HG03442 (cell line): Measurements from ENCODE around the gene SKI.

Experiments used
- ATAC-seq: cut with Tn5 transposase; IDR thresholded peaks from one replicate; pipeline ENCODE4 v1.9.1; 2021; ENCODE audit warnings: mild to moderate bottlenecking, moderate library complexity; ENCODE audit not compliant: unreplicated experiment

The SKI gene

DNA sequence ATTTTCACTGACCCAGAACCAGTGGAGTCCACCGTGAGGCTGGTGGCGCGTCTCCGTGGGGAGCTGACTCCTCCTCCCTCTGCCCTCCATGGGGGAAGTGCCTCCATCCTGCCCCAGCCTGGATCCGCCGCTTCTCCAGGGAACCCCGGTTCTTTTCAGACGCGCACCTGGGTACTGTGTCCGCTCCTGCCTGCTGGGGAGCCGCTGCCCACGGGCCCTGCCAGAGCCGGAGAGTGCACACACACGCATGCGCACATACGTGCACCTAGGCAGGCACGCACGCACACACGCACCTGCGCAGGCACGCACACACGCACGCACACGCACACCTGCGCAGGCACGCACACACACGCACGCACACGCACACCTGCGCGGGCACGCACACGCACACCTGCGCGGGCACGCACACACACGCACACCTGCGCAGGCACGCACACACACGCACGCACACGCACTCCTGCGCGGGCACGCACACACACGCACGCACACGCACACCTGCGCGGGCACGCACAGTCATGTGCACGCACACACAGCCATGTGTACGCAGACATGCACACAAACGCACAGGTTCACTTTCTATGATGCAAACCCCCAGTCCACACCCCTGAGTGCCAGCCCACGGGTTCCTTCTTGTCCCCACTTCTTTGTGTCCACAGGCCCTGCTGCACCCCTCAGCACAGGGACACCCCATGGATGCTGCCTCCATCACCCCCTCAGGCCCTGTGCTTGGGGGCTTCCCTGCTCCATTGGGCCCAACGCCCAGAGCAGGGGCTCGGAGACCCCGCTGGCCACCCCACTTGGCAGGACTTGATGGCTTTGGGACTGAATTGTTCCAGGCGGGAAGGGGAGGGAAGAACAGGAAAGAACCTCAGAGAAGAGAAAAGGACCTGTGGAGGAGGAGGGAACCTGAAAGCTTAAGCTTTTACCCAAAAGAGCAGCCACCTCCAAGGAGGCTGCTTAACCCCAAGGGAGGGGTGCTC, 120.5 kb downstream of the SKI start:
- no peak for ATAC-seq

GRCh38 chr1:2349806-2350205, 121.7 kb downstream of the SKI start:
- ATAC-seq = no peak

DNA sequence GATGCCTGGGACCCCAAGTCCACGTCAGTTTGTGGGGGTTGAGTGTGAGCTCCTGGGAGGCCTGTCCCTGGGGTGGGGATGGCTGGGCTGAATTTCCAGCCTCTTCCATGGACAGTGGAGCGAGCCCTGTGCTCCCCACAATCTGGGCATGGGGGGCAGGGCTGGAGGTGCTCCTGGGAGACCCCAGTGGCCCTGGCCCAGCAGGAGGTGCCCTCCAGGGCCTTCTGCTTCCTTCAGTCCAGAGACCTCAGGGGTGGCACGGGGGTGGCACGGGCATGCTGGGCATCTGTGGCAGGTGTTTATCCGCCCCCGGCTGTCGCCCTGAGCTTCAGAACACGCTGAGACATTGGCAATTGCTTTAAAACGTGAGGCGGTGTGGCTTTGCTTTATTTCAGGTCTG, 122.4 kb downstream of the SKI start:
- ATAC-seq = no peak

- ATAC-seq = no peak
Observed at GRCh38 chr1:2350911-2351655, 123.0 kb downstream of the SKI start.

DNA sequence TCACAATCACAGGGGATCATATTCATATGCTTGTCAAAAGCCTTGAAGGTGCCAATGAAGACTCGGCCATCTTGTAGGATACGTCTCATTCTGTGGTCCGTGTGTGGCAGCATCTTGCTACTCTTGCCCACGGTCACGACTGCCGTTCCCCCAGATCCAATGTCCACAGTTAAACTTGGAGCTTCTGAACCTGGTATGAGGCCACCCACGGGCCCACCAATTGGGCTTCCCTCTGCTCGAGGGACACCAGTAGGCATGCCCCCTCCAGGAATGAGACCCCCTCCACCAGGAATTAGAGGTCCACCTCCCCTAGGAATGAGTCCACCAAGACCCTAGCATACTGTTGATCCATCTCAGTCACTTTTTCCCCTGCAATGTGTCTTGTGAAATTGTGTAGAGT, 123.6 kb downstream of the SKI start:
- ATAC-seq = no peak

DNA sequence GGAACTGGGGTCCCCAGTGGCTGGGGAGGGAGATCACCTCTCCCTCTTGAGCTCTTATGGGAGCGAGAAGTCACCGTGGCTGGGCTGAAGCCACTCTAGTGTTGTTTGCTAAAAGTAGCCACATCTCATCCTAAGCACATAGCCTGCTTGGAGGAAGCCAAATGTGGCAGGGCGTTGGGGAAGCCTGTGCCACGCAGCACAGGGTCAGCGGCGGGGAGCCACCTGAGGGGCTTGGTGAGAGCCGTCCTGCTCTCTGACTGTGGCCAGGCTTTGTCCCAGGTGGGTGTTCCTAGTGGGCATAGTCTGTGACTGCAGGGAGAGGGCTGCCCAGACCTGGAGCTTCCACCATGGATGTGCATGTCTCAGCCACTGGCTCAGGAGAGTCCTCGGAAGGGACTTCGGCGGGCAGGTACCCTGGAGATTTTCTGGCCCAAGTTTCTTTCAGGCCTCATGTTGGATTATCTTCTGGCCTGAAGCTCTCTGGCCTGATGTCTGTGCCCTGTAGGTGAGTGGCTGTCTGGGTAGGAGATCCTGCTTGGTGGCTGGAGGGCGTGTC, 124.3 kb downstream of the SKI start:
- ATAC-seq = no peak

DNA sequence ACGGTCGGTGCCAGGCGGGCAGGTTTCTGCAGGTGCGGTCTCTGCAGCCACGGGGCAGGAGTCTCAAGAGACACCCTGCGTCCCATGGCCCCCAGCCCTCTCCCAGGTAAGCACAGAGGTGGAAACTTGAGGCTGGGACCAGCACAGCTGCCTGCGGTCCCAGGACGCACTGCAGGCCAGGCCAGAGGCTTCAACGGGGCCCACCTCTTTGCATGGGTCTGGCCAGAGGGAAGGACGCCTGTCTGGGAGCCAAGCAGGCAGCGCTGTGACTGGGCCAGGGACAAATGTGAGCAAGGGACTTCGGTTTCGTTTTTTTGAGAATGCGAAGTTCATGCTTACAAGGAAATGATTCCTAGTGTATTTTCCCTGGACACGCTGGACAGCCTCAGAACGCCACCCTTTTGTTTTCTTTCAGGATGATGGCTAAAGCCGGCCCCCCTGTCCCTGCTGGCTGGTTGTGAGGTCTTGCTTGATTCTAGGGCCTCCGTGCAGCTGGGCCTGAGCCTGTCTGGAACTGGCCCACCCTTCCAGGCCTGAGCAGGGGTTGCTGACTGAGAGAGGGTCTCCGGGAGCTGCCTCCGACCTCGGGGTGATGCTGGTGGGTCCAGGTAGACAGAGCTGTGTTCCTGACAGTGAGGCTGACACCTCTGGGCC, 124.9 kb downstream of the SKI start:
- ATAC-seq = no peak

DNA sequence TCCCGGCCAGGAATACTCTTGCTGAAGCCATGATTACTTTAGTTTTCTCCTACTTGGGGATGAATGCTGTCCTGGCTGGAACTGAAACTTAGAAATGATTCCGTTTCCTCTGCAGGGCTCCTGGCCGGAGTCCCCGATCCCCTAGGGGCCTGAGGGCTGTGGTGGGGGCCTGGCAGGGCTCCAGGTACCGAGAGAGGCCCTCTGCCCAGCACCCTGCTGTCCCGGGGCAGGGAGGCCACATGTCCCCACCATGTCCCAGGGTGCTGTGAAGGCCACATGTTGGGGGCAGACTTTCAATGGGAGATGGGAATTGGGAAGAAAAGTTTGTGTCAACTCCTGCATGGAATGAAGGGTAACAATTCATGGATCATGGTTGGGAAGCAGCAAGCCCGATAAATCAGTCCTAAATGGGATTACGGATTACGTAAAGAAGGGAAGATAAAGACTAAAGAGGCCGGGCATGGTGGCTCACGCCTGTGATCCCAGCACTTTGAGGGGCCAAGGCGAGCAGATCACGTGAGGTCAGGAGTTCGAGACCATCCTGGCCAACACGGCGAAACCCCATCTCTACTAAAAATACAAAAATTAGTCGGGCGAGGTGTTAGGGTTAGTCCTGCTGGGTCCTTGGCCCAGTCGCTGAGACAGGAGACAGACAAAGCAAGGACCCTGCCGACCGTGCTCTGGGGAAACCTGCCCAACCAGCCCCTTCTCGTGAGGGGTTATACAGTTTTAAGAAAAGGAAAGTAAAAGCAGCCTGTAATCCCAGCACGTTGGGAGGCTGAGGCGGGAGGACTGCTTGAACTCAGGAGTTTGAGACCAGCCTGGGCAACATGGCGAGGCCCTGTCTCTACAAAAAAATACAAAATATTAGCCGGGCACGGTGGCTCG, 125.7 kb downstream of the SKI start:
- no peak for ATAC-seq

DNA sequence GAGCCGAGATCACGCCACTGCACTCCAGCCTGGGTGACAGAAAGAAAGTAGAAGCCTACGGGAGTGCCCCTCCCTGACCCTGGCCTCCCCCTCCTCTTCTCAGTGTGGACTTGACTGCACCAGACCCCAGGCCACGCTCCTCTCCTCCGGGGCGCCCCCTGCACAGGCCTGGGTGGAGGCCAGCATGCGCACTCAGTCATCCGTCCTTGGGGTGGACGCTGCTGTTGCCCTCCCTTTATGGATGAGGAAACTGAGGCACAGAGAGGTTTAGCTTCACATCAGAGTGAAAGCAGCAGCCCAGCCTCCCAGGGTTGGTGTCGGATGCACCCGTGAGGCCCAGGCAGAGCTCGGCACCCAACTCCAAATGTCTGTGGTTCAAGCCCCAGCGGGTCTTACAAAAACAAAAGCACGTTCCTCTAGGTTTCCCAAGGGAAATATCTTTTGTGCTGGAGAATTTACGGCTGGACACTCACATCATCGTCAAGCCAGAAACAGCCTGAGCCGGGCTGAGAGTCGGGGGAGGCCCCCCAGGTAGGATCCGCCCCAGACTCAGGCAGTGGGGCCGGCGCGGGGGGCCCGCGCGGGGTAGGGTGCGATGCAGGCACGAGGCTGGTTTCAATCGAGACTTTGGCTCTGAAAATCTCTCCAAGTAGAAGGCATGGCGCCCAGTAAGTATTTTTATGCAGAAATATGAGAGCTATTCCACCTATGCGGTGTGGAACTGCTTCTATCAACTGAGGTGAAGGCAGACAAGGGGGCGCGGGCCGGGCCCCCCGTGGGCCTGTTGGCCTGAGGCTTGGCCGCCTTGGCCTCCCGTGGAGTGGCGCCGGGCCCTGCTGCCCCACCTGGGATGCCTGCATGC, 126.6 kb downstream of the SKI start:
- ATAC-seq = no peak

DNA sequence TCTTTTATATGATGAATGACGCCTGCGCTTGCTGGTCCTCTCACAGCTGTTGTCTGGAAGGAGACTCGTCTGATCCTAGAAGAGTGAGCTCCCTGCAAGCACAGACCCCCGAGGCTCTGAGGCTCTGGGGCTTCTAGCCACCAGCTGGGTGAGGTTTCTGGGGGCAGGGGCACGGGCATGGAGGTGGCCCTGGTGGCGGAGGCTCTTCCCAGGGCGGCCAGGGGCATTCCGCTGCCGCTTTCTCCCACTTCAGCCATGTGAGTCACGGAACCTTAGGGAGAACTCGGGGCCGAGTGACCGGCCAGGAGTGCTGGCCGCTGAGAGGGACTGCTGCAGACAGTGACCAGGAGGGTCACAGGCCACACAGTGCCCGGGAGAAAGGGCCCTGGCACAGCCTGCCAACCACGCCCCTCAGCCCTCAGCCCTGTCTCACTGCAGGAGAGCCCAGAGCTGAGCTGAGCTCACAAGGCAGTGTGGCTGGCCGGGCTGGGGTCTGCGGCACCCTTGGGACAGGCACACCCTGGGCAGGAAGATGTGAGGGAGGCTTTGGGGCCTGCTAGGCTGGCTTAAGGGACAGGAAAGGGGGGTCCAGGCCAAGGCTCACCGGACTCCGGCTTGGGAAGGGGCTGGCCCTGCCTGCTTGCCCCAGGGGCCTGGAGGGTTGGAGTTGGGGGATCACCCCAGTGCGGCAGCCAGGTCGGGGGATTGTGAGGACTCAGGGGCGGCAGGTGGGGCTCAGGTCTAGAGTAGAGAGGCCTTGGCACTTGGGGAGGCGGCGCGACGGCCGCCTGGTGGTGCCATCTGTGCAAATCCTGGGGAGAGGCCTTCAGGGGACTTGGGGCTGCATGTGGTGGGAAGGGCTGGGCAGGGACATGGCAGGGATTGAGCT, 127.5 kb downstream of the SKI start:
- no peak for ATAC-seq

DNA sequence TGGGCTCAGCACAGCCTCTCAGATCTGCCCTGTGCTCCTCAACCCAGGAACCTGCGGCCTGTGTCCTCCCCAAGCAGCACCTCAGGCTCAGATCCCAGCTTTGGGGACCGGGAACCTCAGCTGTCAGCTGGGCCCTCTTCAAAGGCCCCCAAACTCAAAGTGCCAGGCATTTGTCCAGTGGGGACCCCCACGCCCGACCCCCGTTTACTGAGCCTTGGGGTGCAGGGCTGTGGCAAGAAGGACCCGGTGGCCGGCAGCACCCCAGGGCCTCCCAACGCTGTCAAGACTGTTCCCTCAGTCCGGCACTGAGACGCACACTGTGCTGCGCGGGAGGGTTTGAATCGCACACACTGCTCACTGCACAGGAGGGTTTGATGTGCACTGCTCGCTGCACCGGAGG, 128.3 kb downstream of the SKI start:
- ATAC-seq = no peak

DNA sequence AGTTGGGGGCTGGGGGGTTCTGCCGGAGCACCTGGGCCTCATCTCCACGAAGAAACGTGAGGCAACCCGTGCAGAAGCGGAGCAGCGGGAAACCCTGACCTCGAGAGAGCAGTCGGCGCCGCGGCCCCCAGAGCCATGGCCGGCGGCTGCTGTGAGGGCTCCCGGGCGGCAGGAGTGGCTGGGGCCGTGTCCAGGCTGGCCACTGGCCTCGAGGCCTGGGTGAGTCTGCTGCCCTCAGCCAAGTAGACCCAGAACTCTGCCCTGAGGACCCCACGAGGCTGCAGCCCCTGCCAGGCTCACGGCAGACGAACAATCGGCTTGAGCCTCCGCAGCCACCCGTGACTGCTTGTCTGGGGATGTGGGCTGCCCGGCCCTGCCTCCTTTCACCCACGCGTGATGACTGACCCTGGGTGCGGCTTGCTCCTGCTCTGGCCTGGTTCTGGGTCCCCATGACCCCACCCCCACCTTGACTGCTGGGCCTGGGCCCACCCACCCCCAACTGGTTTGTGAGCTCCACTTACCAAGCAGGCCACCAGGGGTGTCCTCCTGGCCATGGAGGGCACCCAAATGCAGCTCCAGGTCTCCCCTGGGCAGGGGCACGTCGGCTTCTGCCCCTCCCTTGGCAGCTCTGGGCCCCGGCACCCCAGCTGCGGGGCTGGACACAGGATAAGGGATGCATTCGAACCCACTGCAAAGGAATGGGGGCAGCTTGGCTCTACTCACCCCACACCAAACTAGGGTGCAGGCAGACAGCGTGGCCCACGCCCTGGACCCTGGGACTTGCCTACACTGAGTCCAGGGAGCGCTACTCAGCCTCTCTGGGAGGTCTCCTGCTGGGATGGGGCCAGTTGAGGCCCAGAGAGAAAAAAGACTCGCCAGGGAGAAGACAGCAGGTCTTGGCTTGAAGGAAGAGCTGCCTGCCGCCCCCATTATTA, 129.1 kb downstream of the SKI start:
- ATAC-seq = no peak

DNA sequence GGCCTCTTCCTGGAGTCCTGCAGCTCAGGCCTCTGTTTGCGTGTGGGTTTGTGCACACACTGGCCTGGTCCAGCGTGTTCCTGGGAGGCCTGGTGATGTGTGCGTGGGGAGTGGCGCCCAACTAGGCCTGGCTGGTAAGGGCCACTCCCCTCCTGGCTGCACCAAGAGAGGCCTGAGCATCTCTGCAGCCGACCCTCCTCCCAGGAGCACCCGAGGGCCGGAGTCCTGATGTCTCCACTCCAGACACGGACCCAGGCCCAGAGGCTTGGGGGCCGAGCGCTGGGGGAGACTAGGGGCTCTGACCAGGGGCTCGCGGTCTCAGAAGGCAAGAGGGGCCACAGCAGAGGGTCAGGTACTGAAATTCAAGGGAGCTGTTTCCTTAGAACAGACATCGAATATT, 130.0 kb downstream of the SKI start:
- ATAC-seq = no peak

DNA sequence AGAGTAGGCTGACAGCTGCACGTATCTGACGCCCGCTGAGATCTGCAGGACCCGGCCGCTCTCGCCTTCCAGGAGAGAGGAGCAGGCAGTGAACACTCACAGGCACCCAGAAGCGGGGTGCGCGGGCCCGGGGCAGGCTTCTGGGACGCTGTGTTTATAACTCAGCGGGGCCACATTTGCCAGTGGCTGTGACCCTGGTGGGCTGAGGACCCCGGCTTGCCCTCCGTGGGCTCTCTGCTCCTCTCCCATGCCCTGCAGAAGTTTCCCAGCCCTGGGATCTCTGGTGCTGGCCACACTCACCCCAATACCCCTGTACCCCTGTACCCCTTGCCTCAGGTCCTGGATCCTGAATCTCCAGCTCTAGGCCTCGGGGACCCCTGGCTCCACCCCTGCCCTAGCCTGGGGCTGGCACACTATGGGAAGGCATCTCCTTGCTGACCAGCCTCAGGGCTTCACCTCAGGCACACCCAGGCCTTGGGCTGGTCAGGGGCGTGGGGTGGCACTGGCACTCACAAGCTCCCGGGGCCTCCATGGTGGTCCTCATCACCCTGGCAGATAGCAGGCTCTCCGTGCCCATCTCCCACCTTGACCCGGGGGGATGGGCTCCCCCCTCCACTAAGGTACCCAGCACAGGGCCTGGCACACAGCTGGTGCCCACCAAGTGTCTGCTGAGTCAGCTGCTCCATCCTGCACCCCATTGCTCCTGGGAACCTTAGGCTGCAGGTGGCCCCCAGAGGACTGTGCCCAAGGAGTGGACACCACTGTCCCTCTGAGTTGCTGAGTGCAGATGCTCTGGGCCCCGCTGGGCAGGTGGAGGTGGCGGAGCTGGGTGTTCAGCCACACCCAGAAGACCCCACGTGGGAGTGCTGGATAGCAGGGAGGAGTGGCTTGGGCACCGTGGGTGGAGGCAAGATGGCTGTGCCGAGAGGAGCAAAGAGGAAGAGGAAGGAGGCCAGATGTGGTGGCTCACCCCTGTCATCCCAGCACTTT, 130.8 kb downstream of the SKI start:
- ATAC-seq = no peak
